GM19238 (cell line): ENCODE results near the gene UBE2L5.

ENCODE experiments used
- DNase-seq: peaks from one replicate; pipeline ENCODE4 v3.0.0; 2011; ENCODE audit warnings: low spot score; ENCODE audit not compliant: insufficient read length

The UBE2L5 gene

GRCh38 chr13:30466841-30467252, 44.6 kb downstream of the UBE2L5 start:
- no peak for DNase-seq

- no peak for DNase-seq
These were observed 51.4 kb downstream of the UBE2L5 start for GRCh38 chr13:30473675-30474074.

GRCh38 chr13:30477346-30478195, 55.3 kb downstream of the UBE2L5 start:
- peak; percentile 16 for DNase-seq
